GM13976 (cell line): ENCODE data around the gene RASGRF1.

Experiments
- DNase-seq: peaks from one replicate; pipeline ENCODE4 v3.0.0; 2012; ENCODE audit warnings: low spot score
- in situ Hi-C: fragments of 300-500 bp; cut with MboI; formaldehyde crosslinking; loops from one replicate; pipeline ENCODE4 v1.12.0; 2022; ENCODE audit warnings: low sequenced_read_pairs, mixed read lengths, inconsistent platforms; ENCODE audit not compliant: unreplicated experiment
- TF ChIP-seq, protein P1 (sequence below): IDR thresholded peaks from 2 replicates; pipeline ENCODE4 v1.5.1; 2012; ENCODE audit warnings: borderline replicate concordance, mild to moderate bottlenecking; ENCODE audit not compliant: insufficient read depth; ENCODE audit errors: extremely low read depth, missing control alignments, control extremely low read depth

Gene RASGRF1

DNA sequence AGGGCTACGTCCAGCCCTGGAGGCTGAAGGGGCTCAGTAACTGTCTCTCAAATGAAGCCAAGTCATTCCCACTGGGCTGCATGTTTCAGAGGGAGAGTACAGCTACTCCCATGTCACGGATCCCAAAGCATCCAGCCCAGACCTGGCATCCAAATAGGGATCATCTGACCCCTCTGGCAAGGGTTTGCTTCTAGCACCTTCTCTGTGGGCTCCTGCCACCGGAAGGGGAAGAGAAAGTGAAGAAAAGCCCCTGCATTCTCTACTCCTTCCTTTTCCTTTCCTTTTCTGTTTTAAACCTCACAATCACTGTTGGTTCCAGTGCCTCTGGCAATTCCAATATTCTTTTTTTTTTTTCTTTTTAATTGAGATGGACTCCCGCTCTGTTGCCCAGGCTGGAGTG lies 81.2 kb downstream of the RASGRF1 start:
- in situ Hi-C loops = no loop called here
- no peak for DNase-seq
- TF ChIP-seq, protein P1, sequence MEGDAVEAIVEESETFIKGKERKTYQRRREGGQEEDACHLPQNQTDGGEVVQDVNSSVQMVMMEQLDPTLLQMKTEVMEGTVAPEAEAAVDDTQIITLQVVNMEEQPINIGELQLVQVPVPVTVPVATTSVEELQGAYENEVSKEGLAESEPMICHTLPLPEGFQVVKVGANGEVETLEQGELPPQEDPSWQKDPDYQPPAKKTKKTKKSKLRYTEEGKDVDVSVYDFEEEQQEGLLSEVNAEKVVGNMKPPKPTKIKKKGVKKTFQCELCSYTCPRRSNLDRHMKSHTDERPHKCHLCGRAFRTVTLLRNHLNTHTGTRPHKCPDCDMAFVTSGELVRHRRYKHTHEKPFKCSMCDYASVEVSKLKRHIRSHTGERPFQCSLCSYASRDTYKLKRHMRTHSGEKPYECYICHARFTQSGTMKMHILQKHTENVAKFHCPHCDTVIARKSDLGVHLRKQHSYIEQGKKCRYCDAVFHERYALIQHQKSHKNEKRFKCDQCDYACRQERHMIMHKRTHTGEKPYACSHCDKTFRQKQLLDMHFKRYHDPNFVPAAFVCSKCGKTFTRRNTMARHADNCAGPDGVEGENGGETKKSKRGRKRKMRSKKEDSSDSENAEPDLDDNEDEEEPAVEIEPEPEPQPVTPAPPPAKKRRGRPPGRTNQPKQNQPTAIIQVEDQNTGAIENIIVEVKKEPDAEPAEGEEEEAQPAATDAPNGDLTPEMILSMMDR = no peak

DNA sequence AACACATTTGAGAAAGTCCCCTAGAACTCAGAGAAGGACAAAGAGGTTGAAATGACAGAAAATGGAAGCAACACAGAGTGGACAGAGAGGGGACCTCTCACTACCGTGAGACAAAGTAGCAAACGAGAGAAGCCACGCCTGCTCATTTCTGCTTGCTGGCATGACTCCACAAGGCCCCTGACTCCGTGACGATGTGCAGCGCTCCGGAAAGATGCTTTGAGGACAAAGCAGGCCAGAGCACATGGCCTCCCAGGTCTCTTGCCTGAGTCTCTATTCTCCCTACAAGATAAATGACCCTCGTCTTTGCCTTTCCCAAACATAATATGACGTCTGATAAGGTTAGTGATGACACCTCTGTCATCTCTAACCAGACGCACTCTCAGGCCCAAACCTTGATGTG lies 81.9 kb downstream of the RASGRF1 start:
- in situ Hi-C loops = no loop called here
- no peak for DNase-seq
- TF ChIP-seq, protein P1 = no peak

DNA sequence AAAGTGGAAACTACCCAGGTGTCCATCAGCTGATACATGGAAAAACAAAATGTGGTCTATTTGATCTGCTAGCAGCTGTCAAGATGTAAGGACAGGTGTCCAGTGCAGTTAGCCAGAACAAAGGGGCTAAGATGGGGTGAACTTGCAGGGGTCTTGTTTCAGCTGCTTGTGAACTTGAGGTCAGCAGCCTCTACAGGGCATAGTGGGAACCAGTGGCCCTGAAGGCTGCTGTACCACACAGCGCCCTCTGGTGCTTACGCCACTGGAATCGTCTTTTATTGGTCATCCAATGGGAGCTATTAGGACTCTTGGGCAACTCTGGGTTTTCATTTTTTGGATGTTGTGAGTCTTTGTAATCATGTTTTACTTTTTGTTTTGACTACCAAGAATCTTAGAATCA lies 83.5 kb downstream of the RASGRF1 start:
- peak; percentile 49 for DNase-seq
- in situ Hi-C loops = no loop called here

DNA sequence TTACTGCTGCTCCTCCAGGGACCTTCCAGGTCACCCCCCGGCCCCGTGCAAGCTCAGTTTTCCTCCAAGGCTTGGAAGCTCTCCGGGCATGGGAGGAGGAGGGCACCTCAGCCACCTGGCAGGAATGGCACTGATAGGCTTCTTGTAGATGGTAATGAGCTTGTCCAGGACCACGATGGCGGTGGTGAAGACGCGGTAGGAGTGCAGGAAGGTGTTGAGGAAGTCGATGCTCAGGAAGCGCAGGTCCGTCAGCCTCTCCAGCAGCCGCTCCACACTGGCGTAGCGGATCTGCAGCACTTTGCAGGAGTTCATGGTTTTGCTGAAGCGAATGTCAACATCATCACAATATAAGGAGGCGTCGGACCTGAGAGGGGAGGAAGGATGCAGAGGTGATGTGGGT lies 84.5 kb downstream of the RASGRF1 start:
- in situ Hi-C loops = no loop called here
- DNase-seq = no peak
- TF ChIP-seq, protein P1 = no peak

More for the DNA sequence above, 83.5 kb downstream of the RASGRF1 start:
- TF ChIP-seq, protein P1 = peak; percentile 37

DNA sequence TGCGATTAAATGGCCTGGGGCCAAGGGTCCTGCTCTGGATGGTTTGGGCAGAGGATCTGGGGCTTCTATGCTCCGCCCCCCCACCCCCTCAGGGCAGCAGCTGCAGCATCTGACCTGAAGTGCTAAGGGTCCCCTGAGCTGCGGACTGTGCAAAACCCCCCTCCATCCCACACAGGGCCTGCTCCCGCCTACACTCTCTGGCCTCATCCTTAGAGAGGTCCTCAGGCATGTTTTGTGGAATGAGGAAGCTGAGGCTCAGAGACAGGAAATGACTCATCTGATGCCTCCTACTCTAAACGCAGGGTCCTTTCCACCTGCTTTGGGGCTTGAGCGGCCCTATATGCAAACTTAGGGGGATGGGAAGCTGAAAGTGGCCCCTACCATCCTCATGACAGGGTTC lies 86.2 kb downstream of the RASGRF1 start:
- in situ Hi-C loops = no loop called here
- TF ChIP-seq, protein P1 = no peak
- peak; percentile 84 for DNase-seq

DNA sequence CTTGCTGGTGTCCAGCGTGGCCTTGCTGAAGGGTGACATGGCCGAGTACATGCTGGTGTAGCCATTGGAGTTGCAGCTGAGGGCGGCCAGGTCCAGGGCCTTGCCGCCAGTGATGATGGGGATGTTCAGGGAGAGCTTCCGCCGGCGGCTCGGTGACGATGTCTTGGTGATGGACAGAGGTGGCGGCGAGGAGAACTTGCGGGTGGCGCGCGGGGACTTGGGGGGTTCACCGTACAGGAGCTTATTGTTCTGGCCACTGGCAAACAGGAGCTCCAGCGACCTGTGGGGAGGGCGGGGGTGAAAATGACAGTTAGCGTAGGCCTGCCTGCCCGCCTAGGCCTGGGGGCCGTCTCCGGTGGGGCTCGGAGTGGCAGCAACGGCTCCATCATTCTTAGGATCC lies 86.7 kb downstream of the RASGRF1 start:
- no peak for DNase-seq
- TF ChIP-seq, protein P1 = no peak
- in situ Hi-C loops = no loop called here

DNA sequence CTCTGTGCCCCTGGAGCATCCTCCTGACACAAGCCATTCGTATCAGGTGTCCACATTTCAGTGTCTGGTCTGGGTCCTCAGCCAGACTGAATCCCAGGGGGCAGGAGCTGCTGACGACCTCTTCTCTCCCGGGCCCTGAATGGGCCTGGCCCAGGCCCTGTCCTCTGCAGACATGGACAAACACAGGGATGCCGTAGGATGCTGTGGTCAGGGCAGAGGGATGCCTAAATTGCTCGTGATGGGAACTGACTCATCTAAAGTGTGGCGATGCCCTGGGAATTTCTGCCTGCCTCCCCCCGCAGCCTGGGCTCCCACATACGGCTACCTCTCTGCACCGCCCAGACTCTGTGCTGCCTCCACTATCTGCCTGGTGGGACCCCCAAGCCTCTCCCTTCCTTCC lies 87.3 kb downstream of the RASGRF1 start:
- TF ChIP-seq, protein P1 = no peak
- in situ Hi-C loops = no loop called here
- DNase-seq = no peak
